IMR-90 (cell line): ENCODE results near the gene SOX5. TPM values are rescaled to one million over a fixed set of nuclear protein-coding genes. Genes with fewer than 3 reads are reported as not detected.
"Not testable (repeated sequence)": the region's sequence is repeated elsewhere in the genome, so short reads cannot be mapped to it uniquely, and the experiment has no call there.

Experiments used
- ATAC-seq: fragments of 200-7000 bp; cut with Tn5 transposase; 2 replicates; pipeline ENCODE4 v1.9.1; 2020; ENCODE audit warnings: low read depth, mild to moderate bottlenecking, moderate library complexity
- BruUV-seq: library from RNA; stranded (reverse); fragments of 400-500 nt; replicated peaks from 2 replicates; lab custom pipeline; 2021; lab: Mats Ljungman, UMichigan
- CTCF ChIA-PET: fragments of 300-600 bp; formaldehyde crosslinking; extraction: SDS; loops from one replicate; lab custom pipeline; 2021; ENCODE audit warnings: antibody characterized with exemption; lab: Yijun Ruan, JAX
- POLR2A ChIA-PET: fragments of 300-600 bp; sonication (Branson Sonifier 250); formaldehyde crosslinking; loops from one replicate; lab custom pipeline; 2022; ENCODE audit warnings: antibody characterized with exemption; ENCODE audit not compliant: unreplicated experiment; lab: Charles Lee
- DNase-seq: peaks from one replicate; pipeline ENCODE4 v3.0.0; 2013
- H2AFZ ChIP-seq: replicated peaks from 2 replicates; pipeline ENCODE3; 2013; ENCODE audit warnings: low read length, mild to moderate bottlenecking; ENCODE audit not compliant: poor library complexity
- H2AK5ac ChIP-seq: 2 replicates; pipeline ENCODE4 v1.6.1; 2013; ENCODE audit warnings: low read depth, low read length, inconsistent platforms
- H2AK9ac ChIP-seq: replicated peaks from 2 replicates; pipeline ENCODE3; 2013; ENCODE audit warnings: mild to moderate bottlenecking, low read depth, low read length, moderate library complexity; ENCODE audit not compliant: poor library complexity
- H2BK120ac ChIP-seq: 2 replicates; pipeline ENCODE4 v1.6.1; 2013; ENCODE audit warnings: low read depth, low read length, inconsistent platforms
- H2BK15ac ChIP-seq: 3 replicates; pipeline ENCODE4 v1.6.1; 2013; ENCODE audit warnings: low read depth, low read length, inconsistent platforms
- H2BK20ac ChIP-seq: 2 replicates; pipeline ENCODE4 v1.6.1; 2013; ENCODE audit warnings: low read depth, mild to moderate bottlenecking, inconsistent platforms, low read length, moderate library complexity
- H2BK5ac ChIP-seq: 2 replicates; pipeline ENCODE4 v1.6.1; 2013; ENCODE audit warnings: mild to moderate bottlenecking, low read depth, low read length, inconsistent platforms; ENCODE audit not compliant: poor library complexity, severe bottlenecking
- H3K14ac ChIP-seq: replicated peaks from 2 replicates; pipeline ENCODE4 v1.6.1; 2013; ENCODE audit warnings: low read depth, low read length, inconsistent platforms
- H3K18ac ChIP-seq: 2 replicates; pipeline ENCODE4 v1.6.1; 2013; ENCODE audit warnings: low read depth, low read length, control low read depth
- H3K23ac ChIP-seq: 2 replicates; pipeline ENCODE4 v1.6.1; 2013; ENCODE audit warnings: low read depth, low read length, inconsistent platforms
- H3K27ac ChIP-seq: 2 replicates; pipeline ENCODE4 v1.5.1; 2013; ENCODE audit warnings: mild to moderate bottlenecking, control low read depth, low read length; ENCODE audit not compliant: insufficient read depth
- H3K27me3 ChIP-seq: 2 replicates; pipeline ENCODE4 v1.6.1; 2013; ENCODE audit warnings: low read length; ENCODE audit not compliant: control insufficient read depth, insufficient read depth
- H3K36me3 ChIP-seq: 2 replicates; pipeline ENCODE4 v1.6.1; 2013; ENCODE audit warnings: low read length, mixed read lengths; ENCODE audit not compliant: control insufficient read depth, insufficient read depth
- H3K4ac ChIP-seq: 2 replicates; pipeline ENCODE4 v1.6.1; 2013; ENCODE audit warnings: low read depth, low read length, inconsistent platforms
- H3K4me1 ChIP-seq: 2 replicates; pipeline ENCODE4 v1.6.1; 2013; ENCODE audit warnings: low read length, mixed read lengths; ENCODE audit not compliant: control insufficient read depth, insufficient read depth
- H3K4me2 ChIP-seq: 2 replicates; pipeline ENCODE4 v1.6.1; 2013; ENCODE audit warnings: low read depth, mild to moderate bottlenecking, control low read depth, low read length, moderate library complexity
- H3K4me3 ChIP-seq: 2 replicates; pipeline ENCODE4 v1.5.1; 2013; ENCODE audit warnings: low read depth, mild to moderate bottlenecking, control low read depth, low read length, moderate library complexity; ENCODE audit not compliant: insufficient read depth
- H3K56ac ChIP-seq: 2 replicates; pipeline ENCODE4 v1.6.1; 2013; ENCODE audit warnings: low read length, inconsistent platforms; ENCODE audit not compliant: insufficient read depth; ENCODE audit errors: extremely low read depth
- H3K79me1 ChIP-seq, 2 experiments: 2 replicates each; pipeline ENCODE4 v1.6.1; 2013; ENCODE audit warnings: low read length in 2 of 2, inconsistent platforms in 1 of 2, low read depth in 1 of 2
- H3K9ac ChIP-seq: 2 replicates; pipeline ENCODE4 v1.6.1; 2013; ENCODE audit warnings: low read depth, low read length, control low read depth
- H3K9me1 ChIP-seq: 2 replicates; pipeline ENCODE4 v1.6.1; 2013; ENCODE audit warnings: low read length, inconsistent platforms; ENCODE audit not compliant: insufficient read depth
- H3K9me3 ChIP-seq: 2 replicates; pipeline ENCODE4 v1.6.1; 2013; ENCODE audit warnings: low read length; ENCODE audit not compliant: control insufficient read depth, insufficient read depth
- H4K20me1 ChIP-seq: 2 replicates; pipeline ENCODE4 v1.6.1; 2013; ENCODE audit warnings: low read length, inconsistent platforms; ENCODE audit not compliant: insufficient read depth
- H4K5ac ChIP-seq: 2 replicates; pipeline ENCODE4 v1.6.1; 2013; ENCODE audit warnings: mild to moderate bottlenecking, low read depth, low read length, control low read depth
- H4K8ac ChIP-seq, 2 experiments: 2 replicates each; pipeline ENCODE4 v1.6.1; 2013; ENCODE audit warnings: low read depth in 2 of 2, low read length in 2 of 2, control low read depth in 1 of 2, inconsistent platforms in 1 of 2
- H4K91ac ChIP-seq: 2 replicates; pipeline ENCODE4 v1.6.1; 2013; ENCODE audit warnings: low read depth, low read length, inconsistent platforms; ENCODE audit not compliant: insufficient read depth
- WGBS, 2 experiments: methylation state at CpG; one replicate each; pipeline versions ENCODE4 v1.1.5 to v1.1.7; 2013; ENCODE audit warnings: missing lambda C conversion rate in 2 of 2; ENCODE audit not compliant: insufficient read length in 1 of 2; ENCODE audit errors: extremely low coverage in 2 of 2; 5-methylcytosine and 5-hydroxymethylcytosine counted together
- dilution Hi-C: fragments of 300-500 bp; cut with HindIII; formaldehyde crosslinking; loops from one replicate; pipeline ENCODE4 v1.14.3; 2018; ENCODE audit warnings: low sequenced_read_pairs; ENCODE audit not compliant: unreplicated experiment
- in situ Hi-C: fragments of 300-500 bp; cut with MboI; formaldehyde crosslinking; loops from 3 replicates; pipeline ENCODE4 v1.14.3; 2019; ENCODE audit warnings: low sequenced_read_pairs, inconsistent platforms, mixed read lengths
- intact Hi-C: fragments of 100-400 bp; cut with micrococcal nuclease; formaldehyde crosslinking; loops from 2 replicates; pipeline ENCODE4 v1.10.0; 2022
- polyA plus RNA-seq, 3 experiments: library from polyadenylated mRNA; depleted of rRNA; stranded (reverse); fragments of >200 nt; gene quantifications; 2 replicates each; pipeline ENCODE4 v1.2.3, GENCODE V29; 2012; ENCODE audit warnings: low replicate concordance in 1 of 3
- total RNA-seq: library from RNA; depleted of rRNA; stranded (reverse); fragments of >200 nt; gene quantifications from 2 replicates; pipeline ENCODE4 v1.2.3, GENCODE V29; 2012

Gene SOX5
- total and polyA plus RNA-seq, 2 of the 4 experiments (the other 2 are of a cell fraction), result 1.1 to 13.1 TPM

DNA sequence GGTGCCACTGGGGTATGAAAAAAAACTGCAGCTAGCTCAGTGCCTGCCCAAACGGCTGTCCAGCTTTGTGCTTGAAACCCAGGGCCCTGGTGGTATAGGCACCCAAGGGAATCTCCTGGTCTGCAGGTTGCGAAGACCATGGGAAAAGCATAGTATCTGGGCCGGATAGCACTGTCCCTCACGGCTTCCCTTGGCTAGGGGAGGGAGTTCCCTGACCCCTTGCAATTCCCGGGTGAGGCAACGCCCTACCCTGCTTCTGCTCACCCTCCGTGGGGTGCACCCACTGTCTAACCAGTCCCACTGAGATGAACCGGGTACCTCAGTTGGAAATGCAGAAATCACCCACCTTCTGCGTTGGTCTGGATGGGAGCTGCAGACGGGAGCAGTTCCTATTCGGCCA lies 124.3 kb downstream of the SOX5 start:
- 100% methylated on average over 1 of the region's 11 CpGs; no CpG with 5 or more reads in 1 of the 2 experiments for WGBS, 2 experiments
- in situ Hi-C loops, H2BK20ac ChIP-seq, CTCF ChIA-PET, H2BK5ac ChIP-seq, H4K20me1 ChIP-seq, H3K56ac ChIP-seq, H3K27me3 ChIP-seq, H3K4me1 ChIP-seq, H3K4me2 ChIP-seq, H3K79me1 ChIP-seq, ATAC-seq, H3K9me3 ChIP-seq, H2BK15ac ChIP-seq, H3K27ac ChIP-seq, H2BK120ac ChIP-seq, H4K8ac ChIP-seq, H3K4ac ChIP-seq, H2AK5ac ChIP-seq, H3K36me3 ChIP-seq, H3K18ac ChIP-seq, H3K4me3 ChIP-seq, DNase-seq, H3K9me1 ChIP-seq, BruUV-seq, H2AK9ac ChIP-seq, H3K14ac ChIP-seq, H4K5ac ChIP-seq, H4K91ac ChIP-seq, H2AFZ ChIP-seq, H3K9ac ChIP-seq, POLR2A ChIA-PET, intact Hi-C loops, dilution Hi-C loops, H3K23ac ChIP-seq: not testable (repeated sequence)
